PFSK-1 (cell line): ENCODE results near the gene CPN1.

Experiments
- FOXP2 ChIP-seq: optimal IDR thresholded peaks from 2 replicates; pipeline ENCODE3; 2011; ENCODE audit warnings: borderline replicate concordance, control low read depth, inconsistent platforms; ENCODE audit not compliant: insufficient read depth; ENCODE audit errors: extremely low read length, extremely low read depth
- POLR2AphosphoS5 ChIP-seq: IDR thresholded peaks from 2 replicates; pipeline ENCODE4 v1.6.1; 2012; ENCODE audit warnings: low read depth, mild to moderate bottlenecking, control low read depth, low read length, moderate library complexity
- REST ChIP-seq, 2 experiments: IDR thresholded peaks; 2 replicates each; pipeline versions ENCODE4 v1.6.1 to v1.8.0; 2011 to 2012; ENCODE audit warnings: low read depth in 2 of 2, low read length in 2 of 2, control low read depth in 1 of 2, inconsistent platforms in 1 of 2, mild to moderate bottlenecking in 1 of 2, moderate library complexity in 1 of 2; ENCODE audit not compliant: insufficient read depth in 1 of 2
- SIN3A ChIP-seq: IDR thresholded peaks from 2 replicates; pipeline ENCODE4 v1.6.1; 2012; ENCODE audit warnings: mild to moderate bottlenecking, low read length, moderate library complexity, borderline replicate concordance; ENCODE audit not compliant: insufficient read depth
- TAF1 ChIP-seq: IDR thresholded peaks from 2 replicates; pipeline ENCODE4 v1.6.1; 2012; ENCODE audit warnings: low read length, control low read depth, borderline replicate concordance; ENCODE audit not compliant: insufficient read depth

GRCh38 chr10:100041306-100042002 is 40.2 kb downstream of the CPN1 start:
- TF ChIP-seq REST (IDR thresholded peaks at IDR 0.05; ENCODE audit: insufficient read depth in 1 of 2, low read depth in 2 of 2, low read length in 2 of 2) (no peak), POLR2AphosphoS5 (no peak), TAF1 (no peak), SIN3A (no peak), FOXP2 (no peak)
